Measurements from ENCODE around the gene VN1R5.
"Not testable (repeated sequence)": the region's sequence is repeated elsewhere in the genome, so short reads cannot be mapped to it uniquely, and the experiment has no call there.

VN1R5 gene

DNA sequence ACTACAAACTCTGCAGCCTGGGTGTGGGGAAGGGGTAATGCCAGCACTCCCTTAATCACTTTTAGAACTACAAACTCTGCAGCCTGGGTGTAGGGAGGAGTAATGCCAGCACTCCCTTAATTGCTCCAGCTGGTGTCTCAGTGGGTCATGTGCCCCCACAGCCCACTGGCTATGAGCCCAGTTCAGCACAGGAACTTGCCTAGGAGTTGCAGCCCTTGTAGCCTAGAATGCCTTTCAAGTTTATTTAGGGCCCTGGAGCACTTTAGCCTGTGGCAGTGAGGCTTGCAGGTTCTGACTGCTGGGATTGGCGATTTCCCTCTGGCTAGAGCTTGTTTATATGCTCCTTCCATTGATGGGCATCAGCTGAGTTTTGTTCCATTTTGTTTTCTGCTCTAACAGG lies 17.1 kb downstream of the VN1R5 start:
- DNase-seq (ENCODE audit: low read depth in 2 of 2) = no peak

DNA sequence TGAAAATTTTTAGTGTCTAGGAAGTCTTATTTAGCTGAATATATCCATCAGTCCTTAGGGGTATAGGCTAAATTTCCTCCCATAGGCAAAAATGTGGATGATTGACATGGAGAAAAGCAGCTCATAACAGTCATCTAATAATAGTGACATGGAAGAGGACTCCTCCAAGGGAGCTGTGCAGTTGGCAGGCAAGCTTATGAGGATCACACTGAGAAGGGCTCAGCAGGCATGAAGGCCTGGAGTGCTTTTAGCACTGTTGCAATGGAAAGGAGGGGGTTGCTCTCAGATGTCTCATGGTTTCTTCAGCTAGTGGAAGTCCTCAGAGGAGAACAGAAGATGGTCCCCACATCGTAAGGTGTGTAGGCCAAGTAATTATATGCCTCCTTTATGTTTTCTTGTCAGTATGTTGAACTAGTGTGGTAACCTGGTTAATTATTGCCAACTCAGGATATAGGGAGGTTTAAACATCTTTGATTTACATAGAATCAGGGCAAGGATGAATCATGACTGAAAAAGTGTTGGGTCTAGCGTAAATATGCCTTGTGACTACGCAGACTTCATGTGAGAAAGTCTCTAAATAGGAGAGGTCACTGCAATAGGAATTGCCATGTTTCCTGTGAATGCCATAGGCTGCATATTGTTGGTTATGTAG lies 18.9 kb downstream of the VN1R5 start:
- DNase-seq (ENCODE audit: low read depth in 2 of 2) = no peak

DNA sequence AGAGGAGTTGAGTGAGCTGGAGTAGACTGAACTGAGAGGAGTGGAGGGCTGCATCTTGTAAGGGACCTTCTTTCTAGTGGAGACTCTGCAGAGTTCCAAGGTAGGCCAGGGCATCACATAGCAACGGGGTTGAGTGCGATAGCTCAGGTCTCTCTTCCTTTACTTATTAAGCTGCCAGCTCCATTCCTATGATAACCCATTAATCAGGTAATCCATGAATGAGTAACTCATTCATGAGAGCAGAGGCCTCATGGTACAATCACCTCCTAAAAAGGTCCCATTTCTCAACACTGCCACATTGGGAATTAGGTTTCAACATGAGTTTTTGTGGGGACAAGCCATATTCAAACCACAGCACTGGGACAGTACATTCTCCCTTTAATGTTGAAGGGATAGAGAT lies 21.3 kb downstream of the VN1R5 start:
- DNase-seq (ENCODE audit: low read depth in 2 of 2) = no peak

DNA sequence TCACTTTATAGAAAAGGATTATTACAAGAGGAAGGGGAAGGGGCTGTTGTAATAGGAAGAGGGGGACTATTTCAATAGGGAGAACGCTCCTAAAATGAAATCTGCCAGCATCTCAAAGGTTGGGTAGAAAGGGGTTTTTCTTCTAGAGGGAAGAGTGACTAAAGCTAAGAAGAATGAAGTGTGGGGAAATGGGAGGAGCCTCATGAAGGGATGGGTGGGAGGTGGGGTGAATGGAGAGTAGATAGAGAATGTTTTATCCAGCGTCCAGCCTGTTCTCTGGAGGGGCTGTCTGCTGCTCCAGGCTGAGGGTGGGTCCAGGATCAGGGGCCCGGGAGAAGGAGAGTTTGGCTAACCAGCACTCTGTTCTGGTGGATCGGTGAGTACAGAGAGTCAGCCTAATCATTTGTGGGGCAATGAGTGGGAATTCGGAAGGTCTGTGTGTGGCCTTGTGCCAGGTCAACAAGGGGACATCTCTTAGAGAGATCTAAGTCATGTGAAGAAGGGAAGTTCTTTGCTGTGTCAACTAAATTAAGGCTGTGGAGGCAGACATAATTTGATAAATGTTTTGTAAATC lies 25.2 kb downstream of the VN1R5 start:
- DNase-seq (ENCODE audit: low read depth in 2 of 2) = no peak

DNA sequence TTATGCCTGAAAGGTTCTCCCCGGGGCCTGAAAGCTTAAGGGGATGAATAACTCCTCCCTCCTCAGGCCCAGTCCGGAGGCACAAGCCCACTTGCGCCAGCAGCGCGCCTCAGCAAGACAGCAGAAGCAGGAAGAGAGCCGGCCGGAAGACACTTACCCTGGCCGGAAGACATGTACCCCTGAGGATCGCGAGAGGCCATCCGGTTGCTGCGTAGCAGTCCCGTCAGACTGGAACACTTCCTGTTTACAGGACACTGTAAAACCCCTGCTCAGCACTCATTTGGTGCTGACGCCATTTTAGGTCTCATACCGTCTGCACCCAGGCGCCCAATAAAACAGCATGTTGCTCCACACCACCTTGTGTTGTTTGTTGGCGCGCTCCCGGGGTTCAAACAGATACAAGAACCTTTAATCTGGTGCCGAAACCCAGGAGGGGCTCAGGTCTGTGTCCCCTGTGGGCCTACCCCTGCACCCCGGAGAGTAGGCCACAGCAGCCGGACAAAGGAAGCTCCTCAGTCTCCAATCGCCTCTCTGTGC lies 30.3 kb downstream of the VN1R5 start:
- no peak for DNase-seq (ENCODE audit: low read depth in 2 of 2)

DNA sequence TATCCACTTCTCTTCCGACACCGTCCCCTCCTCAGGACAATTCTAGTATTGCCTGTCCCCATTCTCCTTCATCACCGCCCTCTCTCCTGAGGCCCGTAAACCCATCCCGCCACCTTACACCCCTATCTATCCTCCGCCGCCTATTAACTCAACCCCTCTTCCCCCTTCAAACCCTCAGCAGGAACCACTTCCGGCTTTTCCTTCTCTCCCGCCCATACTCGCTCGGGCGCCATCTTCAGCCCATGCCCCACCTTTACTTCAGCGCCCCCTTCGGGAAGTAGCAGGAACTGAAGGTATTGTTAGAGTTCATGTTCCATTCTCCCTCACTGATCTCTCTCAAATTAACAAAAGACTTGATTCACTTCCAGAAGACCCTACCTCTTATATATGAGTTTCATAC lies 31.6 kb downstream of the VN1R5 start:
- no peak for DNase-seq (ENCODE audit: low read depth in 2 of 2)

DNA sequence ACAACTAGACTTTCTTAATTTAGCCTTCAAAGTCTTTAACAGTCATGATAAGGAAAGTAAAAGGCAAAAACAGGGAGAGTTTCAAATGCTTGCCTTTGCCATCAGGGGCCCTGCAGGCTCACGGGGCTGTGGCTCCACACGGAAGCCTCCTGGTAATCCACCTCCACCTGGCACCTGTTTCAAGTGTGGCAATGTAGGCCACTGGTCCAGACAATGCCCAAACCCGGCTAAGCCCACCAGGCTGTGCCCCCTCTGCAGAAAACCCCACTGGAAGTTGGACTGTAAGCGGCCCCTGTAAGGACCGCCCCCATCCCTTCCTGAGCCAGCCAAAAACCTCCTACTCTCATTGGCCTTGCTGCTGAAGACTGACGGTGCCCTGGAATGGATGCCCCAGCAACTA lies 32.5 kb downstream of the VN1R5 start:
- DNase-seq (ENCODE audit: low read depth in 2 of 2) = no peak

DNA sequence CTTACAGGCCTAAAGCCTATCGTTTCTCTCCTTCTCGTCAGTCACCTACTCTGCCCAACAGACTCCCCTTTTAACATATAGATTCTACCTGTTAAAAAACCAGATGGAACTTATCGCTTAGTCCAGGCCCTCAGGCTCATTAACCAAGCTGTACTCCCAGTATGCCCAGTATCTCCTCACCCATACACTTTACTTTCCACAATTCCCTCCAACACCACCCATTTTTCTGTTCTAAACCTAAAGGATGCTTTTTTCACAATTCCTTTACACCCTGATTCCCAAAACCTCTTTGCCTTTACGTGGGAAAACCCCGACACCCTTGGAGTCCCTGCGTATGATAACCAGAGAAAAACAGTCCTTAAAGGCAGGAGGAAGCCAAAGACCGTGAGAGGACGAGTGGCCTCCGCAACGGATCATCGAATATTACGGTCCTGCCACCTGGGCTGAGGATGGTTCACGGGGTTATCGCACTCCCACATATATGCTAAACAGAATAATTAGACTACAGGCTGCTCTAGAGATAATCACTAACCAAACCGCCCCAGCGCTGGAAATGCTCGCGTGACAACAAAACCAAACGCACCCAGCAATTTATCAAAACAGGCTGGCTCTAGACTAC lies 33.5 kb downstream of the VN1R5 start:
- not testable (repeated sequence) for DNase-seq (ENCODE audit: low read depth in 2 of 2)

DNA sequence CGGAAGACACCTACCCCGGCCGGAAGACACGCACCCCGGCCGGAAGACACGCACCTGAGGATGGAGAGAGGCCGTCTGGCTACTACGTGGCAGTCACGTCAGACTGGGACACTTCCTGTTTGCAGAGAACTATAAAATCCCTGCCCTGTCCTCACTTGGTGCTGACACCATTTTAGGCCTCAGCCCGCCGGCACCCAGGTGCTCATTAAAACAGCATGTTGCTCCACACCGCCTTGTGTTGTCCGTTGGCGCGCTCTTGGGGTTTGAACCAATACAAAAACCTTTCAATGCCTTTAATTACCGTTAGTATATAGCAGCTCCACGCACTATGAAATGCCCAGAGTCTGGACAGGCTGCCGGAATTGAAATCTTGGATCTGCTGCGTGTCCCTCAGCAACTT lies 34.7 kb downstream of the VN1R5 start:
- DNase-seq (ENCODE audit: low read depth in 2 of 2) = no peak

DNA sequence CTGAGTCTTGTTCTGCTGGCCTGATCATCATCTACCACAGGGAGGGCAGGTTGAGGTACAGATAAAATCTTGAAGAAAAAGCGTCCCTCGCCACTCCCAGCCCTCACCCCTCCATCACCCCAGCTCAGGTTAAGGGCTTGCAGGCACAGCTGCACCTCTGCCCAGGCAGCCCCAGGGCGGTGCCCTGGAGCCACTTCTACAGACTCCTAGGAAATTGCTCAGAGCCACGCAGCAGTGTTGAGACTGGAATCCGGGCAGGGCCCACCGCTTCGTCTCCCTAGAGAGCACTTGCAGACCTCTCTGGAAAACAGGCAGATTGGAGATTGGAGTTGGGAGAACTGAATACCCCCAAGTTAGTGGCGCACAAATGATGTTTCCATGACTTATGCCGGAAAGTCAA lies 35.3 kb downstream of the VN1R5 start:
- DNase-seq (ENCODE audit: low read depth in 2 of 2) = no peak

DNA sequence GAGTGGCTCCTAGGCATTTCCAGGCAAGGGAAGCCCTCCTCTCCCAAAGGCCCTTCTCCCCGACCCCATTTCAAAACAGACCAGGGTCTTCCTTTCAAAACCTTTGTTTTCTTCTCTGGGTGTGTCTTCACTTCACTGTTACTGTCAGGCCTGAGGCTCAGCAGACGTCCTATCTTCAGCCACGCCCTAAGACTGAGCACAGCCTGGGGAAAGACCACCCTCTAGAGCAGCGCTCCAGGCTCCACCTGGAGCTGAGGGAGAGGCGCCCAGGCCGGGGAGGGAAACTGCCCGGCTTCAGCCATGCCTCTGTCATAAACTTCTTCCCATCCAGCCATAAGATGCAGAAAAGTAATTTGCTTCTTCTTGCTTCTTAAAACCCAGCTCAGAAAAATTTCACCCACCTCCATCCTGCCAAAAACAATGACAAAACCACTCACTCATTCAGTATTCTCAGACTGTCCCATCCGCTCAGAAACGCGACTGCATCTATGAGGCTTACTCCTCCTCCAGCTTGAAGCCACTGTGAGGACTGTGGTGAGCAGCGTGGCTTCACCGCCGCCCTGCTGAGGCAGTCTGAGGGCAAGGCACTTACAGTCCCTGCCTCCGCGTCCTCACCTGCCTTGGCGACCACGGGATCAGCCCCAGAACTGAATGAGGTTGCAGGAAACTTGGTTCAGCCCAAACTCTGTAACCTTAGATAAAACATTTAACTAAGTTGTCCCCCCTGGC lies 36.1 kb downstream of the VN1R5 start:
- DNase-seq (ENCODE audit: low read depth in 2 of 2) = no peak

DNA sequence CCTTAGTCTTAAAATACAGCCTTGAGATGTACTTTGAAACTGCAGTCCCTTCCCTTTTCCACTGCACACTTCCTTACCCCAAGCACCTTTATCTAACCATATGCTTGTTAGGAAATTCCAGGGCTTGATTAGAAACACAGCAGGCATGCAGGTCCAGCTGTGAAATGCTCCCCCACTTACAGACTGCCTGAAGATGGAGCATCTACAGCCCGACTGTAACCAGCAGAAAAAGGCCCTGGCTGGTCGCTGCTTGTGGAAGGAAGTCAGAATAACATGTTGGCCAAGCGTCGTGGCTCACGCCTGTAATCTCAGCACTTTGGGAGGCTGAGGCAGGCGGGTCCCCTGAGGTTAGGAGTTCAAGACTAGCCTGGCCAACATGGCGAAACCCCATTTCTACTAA lies 37.2 kb downstream of the VN1R5 start:
- no peak for DNase-seq (ENCODE audit: low read depth in 2 of 2)

DNA sequence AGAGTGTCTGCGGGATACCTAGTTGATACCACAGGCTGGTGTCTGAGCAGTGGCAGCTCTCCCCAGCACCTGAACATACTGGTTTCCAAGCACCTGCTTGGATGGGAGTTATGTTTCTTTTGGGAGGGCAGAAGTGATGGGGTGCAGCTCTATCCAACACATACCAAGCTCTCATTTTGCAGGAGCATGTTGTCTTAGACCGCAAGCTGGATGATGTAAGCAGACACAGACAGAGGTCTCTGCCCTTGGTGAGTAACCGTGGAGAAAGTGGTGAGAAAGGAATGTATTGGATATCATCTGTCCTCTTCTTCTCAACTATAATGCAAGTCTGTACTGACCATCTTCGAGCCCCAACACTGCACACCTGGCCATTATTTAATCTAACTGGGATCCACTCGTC lies 38.4 kb downstream of the VN1R5 start:
- no peak for DNase-seq (ENCODE audit: low read depth in 2 of 2)

DNA sequence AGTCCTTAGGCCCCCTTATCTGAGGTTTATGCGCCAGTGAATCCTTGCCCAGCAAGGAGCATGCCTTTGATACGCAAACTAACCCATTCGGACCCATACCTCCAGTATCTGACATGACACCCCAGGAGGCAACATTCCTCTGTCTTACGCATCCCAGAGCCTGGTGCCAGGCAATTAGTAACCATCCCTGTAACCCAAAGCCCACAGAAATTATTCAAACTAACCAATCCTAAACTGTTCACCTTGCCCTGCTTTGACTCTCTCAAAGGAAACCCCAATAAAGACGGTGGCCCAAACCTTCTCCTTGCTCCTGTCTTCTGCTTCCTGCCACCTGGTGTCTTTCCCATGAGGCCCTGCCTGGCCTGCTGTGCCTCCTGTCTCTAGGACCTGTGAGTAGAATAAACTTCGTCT lies 39.4 kb downstream of the VN1R5 start:
- DNase-seq (ENCODE audit: low read depth in 2 of 2) = no peak

DNA sequence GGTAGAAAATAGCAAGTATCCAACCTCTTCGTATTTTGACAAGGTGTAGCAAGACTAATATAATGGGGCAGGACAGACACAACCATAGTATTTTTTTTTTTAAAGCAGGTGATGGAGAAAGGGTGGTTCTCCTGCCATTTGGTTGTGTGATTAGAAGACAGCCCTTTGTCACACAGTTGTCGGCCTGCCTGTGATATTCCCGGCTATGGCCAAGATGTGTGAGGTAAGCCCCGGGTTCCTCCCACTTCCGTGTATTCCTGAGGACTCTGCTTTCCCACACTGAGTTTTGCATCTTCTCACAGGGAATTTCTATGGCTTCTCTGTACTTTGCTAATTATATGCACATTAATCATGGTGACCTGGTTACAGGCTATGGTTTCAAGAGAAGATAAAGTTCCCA lies 39.9 kb downstream of the VN1R5 start:
- DNase-seq (ENCODE audit: low read depth in 2 of 2) = no peak

DNA sequence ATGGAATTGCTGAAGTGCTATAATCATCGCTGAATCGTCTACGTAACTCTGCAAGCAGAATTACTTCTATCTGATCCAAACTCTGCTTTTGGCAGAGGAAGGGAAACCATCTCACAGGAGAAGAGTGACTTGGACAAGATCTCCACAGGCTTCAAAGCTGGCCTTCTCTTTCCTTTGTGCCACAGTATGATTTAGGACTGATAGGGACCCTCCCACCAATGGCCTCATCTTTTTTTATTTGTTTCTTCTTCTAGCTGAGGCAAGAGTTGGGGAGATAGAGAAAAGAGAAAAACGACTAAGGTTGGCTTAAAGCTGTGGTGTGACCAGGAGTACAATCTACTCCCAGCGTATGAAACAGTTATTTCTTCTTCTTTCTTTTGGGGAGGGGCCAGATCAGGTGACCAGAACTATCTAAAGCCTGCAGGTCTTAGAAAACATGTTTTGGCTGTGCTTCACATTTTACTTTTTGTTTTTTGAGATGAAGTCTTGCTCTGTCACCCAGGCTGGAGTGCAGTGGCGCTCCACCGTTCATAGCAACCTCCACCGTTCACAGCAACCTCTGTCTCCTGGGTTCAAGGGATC lies 40.8 kb downstream of the VN1R5 start:
- no peak for DNase-seq (ENCODE audit: low read depth in 2 of 2)

DNA sequence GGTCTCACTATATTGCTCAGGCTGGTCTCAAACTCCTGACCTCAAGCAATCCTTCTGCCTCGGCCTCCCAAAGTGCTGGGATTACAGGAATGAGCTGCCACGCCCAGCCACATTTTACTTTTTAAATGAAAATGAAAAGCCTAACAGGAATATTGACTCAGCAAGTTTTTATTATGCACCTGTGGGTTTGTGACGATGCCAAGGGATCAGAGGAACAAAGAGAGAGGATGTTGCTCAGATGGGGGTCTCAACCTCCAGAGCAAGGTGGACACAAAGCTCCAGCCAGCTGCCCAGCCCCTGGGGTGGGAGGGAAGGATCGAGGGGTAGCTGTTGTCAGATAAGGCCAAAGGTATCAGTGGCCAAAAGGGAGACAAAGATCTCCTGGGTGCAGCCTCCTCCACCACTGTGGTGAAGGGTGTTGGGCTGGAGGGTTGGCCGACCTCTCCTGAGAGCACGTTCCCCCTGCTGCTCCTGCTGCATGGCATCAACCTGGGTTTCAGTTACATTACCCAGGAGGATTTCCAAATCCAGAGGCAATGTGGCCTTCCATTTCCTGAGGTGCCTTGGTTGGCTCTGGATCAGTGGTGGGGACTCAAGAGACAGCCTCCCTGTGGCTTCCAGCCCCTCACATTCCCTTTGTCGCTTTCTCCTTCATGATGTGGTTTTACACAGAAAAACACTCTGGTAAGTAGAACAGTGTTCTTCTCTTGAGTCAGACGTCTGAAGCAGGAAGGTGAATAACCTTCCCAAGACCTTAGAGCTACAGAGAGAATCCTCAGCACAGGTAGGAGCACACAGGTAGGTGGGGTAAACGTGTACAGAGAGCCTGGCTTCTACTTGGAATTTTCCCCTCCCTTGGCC lies 41.6 kb downstream of the VN1R5 start:
- DNase-seq (ENCODE audit: low read depth in 2 of 2) = no peak

DNA sequence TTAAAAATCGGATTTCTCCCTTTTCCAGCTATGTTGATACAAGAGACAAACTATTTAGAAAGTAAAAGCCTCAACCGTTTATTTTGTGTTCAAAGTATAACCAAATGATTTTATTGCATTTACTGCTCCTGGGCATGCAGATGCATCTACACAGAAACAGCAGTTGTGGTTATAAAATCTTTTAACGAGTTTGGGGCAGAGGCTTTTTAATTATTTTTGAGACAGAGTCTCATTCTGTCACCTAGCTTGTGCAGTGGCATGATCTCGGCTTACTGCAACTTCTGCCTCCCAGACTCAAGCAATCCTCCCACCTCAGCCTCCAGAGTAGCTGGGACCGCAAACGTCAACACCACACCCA lies 42.2 kb downstream of the VN1R5 start:
- DNase-seq (ENCODE audit: low read depth in 2 of 2) = no peak

DNA sequence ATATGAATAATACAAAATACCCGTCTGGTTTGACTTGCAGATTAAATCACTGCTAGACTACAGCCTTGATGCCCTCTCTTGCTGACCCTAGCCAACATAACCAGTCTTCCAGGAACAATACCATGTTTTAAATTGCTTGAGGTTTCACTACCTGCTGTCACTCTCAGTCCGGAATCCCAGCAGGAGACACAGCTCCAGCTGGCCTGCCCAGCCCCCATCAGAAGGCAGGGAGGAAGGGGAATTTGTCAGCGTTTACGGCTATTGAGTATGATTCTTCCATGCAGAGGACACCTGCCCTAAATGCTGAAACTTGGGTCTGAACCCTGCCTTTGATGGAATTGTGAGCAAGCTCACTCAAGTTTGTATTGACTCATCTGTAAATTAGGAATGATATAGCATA lies 42.8 kb downstream of the VN1R5 start:
- no peak for DNase-seq (ENCODE audit: low read depth in 2 of 2)

DNA sequence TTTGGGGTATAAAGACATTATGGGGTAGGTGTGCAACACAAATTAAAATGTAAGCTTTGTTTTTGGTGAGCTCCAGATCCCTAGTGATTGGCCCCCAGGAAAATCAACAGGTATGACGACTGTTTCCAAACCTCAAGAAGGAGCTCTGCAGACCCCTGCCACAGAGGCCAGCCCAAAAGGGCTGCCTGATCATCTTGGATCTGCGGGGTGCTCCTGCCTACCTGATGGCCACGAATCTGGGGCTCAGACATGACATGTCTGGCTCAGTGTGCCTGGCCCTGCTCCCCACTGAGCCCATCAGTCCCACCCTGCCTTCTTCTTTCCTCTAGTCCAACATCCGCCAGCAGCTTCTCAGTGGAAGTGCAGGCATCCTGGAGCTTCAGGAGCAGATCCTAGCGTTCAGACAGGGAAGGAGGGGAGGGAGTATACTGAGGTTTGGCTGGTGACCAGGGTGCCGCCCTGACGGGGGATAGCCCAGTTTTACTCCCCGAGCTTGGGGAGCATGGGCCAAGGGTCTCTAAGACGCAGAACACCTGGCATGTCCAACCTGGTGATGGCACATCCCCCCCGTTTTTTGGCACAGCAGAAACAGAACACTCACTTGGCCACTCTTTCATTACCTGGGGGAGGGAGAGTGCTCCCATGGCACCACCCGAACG lies 44.0 kb downstream of the VN1R5 start:
- DNase-seq (ENCODE audit: low read depth in 2 of 2) = no peak
